K562 treated with DMSO at 1 percent for 12 hours (cell line): Measurements from ENCODE around the gene BTBD6. TPM values are rescaled to one million over a fixed set of nuclear protein-coding genes. Genes with fewer than 3 reads are reported as not detected.

ENCODE experiments used
- total RNA-seq: library from RNA; unstranded; fragments of 300-600 nt; gene quantifications from 2 replicates; pipeline ENCODE4 v1.2.3, GENCODE V29; 2022; ENCODE audit not compliant: insufficient read depth

BTBD6 gene
- not detected in 2 replicates for total RNA-seq

GRCh38 chr14:105248368-105249181 is at the start of gene BTBD6:
TSS of gene BTBD6 (plus strand) at chr14:105248533. CDS start at chr14:105248712, 179 bp downstream.

Other genes with a start within 250 kb of the BTBD6 start
- gene CDCA4, start 227.4 kb upstream of the BTBD6 start, total RNA-seq: 31.9 and 41.7 TPM in 2 replicates
- gene GPR132, start 183.1 kb upstream of the BTBD6 start, total RNA-seq: 2.0 and 4.0 TPM in 2 replicates
- 8.2 and 12.5 TPM in 2 replicates for gene JAG2, start 79.8 kb upstream of the BTBD6 start, total RNA-seq
- 30.6 and 34.5 TPM in 2 replicates for gene NUDT14, start 67.2 kb upstream of the BTBD6 start, total RNA-seq
- 19.1 and 24.2 TPM in 2 replicates for gene BRF1, start 52.5 kb downstream of the BTBD6 start, total RNA-seq
- gene PACS2, start 66.2 kb downstream of the BTBD6 start, total RNA-seq: 17.6 and 27.3 TPM in 2 replicates
- gene TEX22, start 150.0 kb downstream of the BTBD6 start, total RNA-seq: not detected in 2 replicates
- gene MTA1, start 171.3 kb downstream of the BTBD6 start, total RNA-seq: 42.7 and 65.7 TPM in 2 replicates
- gene CRIP2, start 226.3 kb downstream of the BTBD6 start, total RNA-seq: 2.8 and 3.1 TPM in 2 replicates
- gene CRIP1, start 238.4 kb downstream of the BTBD6 start, total RNA-seq: not detected in 2 replicates
- 25.6 and 29.7 TPM in 2 replicates for gene TEDC1, start 242.7 kb downstream of the BTBD6 start, total RNA-seq